Hepatocyte (in vitro differentiated cells): ENCODE measurements around the gene STK39. TPM values are rescaled to one million over a fixed set of nuclear protein-coding genes. Genes with fewer than 3 reads are reported as not detected.

Experiments used
- DNase-seq: peaks from one replicate; pipeline ENCODE4 v3.0.0-alpha.2; 2016; ENCODE audit warnings: low spot score
- H2AFZ ChIP-seq: fragments of 200-600 bp; sonication (generic); 2 replicates; pipeline ENCODE4 v1.6.0; 2016; ENCODE audit warnings: antibody characterized with exemption, mild to moderate bottlenecking
- H3K27ac ChIP-seq: fragments of 200-600 bp; sonication (generic); 2 replicates; pipeline ENCODE4 v1.5.1; 2016; ENCODE audit warnings: mild to moderate bottlenecking
- H3K27me3 ChIP-seq: fragments of 200-600 bp; sonication (generic); 2 replicates; pipeline ENCODE4 v1.6.1; 2016
- H3K36me3 ChIP-seq: fragments of 200-600 bp; sonication (generic); replicated peaks from 2 replicates; pipeline ENCODE4 v1.5.1; 2016; ENCODE audit warnings: low read depth; ENCODE audit not compliant: insufficient read depth
- H3K4me1 ChIP-seq: fragments of 200-600 bp; sonication (generic); 2 replicates; pipeline ENCODE4 v1.5.1; 2016; ENCODE audit warnings: mild to moderate bottlenecking, moderate library complexity; ENCODE audit not compliant: insufficient read depth
- H3K4me2 ChIP-seq: fragments of 200-600 bp; sonication (generic); 2 replicates; pipeline ENCODE4 v1.6.0; 2016
- H3K4me3 ChIP-seq: fragments of 200-600 bp; sonication (generic); 2 replicates; pipeline ENCODE4 v1.5.1; 2016; ENCODE audit warnings: mild to moderate bottlenecking
- H3K79me2 ChIP-seq: fragments of 200-600 bp; sonication (generic); 2 replicates; pipeline ENCODE4 v1.6.0; 2017; ENCODE audit warnings: mild to moderate bottlenecking
- H3K9me2 ChIP-seq: fragments of 200-600 bp; sonication (generic); replicated peaks from 2 replicates; pipeline ENCODE4 v1.6.0; 2017; ENCODE audit warnings: mild to moderate bottlenecking; ENCODE audit not compliant: insufficient read depth
- H3K9me3 ChIP-seq: fragments of 200-600 bp; sonication (generic); 2 replicates; pipeline ENCODE4 v1.5.1; 2016; ENCODE audit warnings: low read depth, mild to moderate bottlenecking
- H4K20me1 ChIP-seq: fragments of 200-600 bp; sonication (generic); 2 replicates; pipeline ENCODE4 v1.6.0; 2016; ENCODE audit warnings: mild to moderate bottlenecking; ENCODE audit not compliant: insufficient read depth, poor library complexity, severe bottlenecking
- EZH2 ChIP-seq: fragments of 200-600 bp; sonication (generic); IDR thresholded peaks from 2 replicates; pipeline ENCODE4 v1.6.1; 2016; ENCODE audit warnings: antibody characterized with exemption, mild to moderate bottlenecking, borderline replicate concordance
- EZH2phosphoT487 ChIP-seq: fragments of 200-600 bp; sonication (generic); IDR thresholded peaks from one replicate; pipeline ENCODE4 v1.6.1; 2018; ENCODE audit warnings: antibody characterized with exemption, mild to moderate bottlenecking, low read depth, moderate library complexity; ENCODE audit not compliant: unreplicated experiment, severe bottlenecking
- WGBS: methylation state at CpG from one replicate; pipeline ENCODE4 v1.1.6; 2016; ENCODE audit warnings: low lambda C conversion rate; ENCODE audit errors: missing lambda C conversion rate; 5-methylcytosine and 5-hydroxymethylcytosine counted together
- polyA plus RNA-seq: library from polyadenylated mRNA; unstranded; fragments of >200 nt; fragmentation: Nextera tagmentation; extraction: Ambion mirVana; gene quantifications from 2 replicates; pipeline ENCODE4 v1.2.1, GENCODE V29; 2016
- total RNA-seq: library from RNA; depleted of rRNA; stranded (reverse); fragments of >200 nt; gene quantifications from 2 replicates; pipeline ENCODE4 v1.2.3, GENCODE V29; 2014
- TF ChIP-seq, protein P1 (sequence below): fragments of 200-600 bp; sonication (generic); IDR thresholded peaks from 2 replicates; pipeline ENCODE4 v1.5.1; 2016; ENCODE audit warnings: antibody characterized with exemption, mild to moderate bottlenecking; ENCODE audit not compliant: poor library complexity

Gene STK39
- total and polyA plus RNA-seq, 2 experiments from 2014 or later: 26.9 to 39.4 TPM

DNA sequence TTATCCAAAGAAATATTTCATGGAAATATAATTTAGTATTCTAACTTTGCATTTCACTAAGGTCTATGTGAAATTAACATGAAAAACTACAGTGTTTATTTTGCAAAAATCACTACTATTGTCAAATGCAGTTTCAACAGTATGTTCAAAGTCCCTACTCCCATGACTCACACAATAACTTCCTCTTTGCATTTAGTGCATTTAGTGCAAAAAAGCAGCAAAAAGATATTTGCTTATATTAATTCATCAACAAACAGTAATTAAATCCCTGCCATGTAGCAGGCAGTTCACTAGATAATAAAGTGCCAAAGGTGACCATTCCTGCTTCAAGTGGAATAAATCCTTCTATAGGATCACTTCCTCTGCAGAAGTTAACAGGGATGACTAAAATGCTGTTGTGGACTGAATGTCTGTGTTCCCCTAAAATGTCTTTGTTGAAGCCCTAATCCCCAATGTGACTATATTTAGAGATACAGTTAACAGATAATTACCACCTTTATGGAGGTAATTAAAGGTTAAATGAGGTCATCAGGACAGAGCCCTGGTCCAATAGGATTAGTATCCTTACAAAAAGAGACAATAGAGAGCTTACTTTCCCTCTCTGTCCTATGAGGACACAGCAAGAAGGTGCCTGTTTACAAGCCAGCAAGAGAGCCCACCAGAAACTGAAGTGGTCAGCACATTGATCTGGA lies 61.7 kb downstream of the STK39 start:
- Histone ChIP-seq H3K4me3 (no peak overlapping the region), H2AFZ (no peak overlapping the region), H3K27ac (peak overlapping the region; percentile 3), H3K4me1 (peaks cover 6% of the 10 kb centered on the region), H3K9me2 (no peaks in the 10 kb centered on the region), H3K4me2 (peak overlapping the region; percentile 0), H3K9me3 (no peaks in the 10 kb centered on the region), H3K79me2 (peaks cover 72% of the 10 kb centered on the region), H4K20me1 (peaks cover 4% of the 10 kb centered on the region), H3K27me3 (no peaks in the 10 kb centered on the region), H3K36me3 (no peaks in the 10 kb centered on the region)
- TF ChIP-seq EZH2phosphoT487 (no peak), EZH2 (no peak)
- TF ChIP-seq, protein P1, sequence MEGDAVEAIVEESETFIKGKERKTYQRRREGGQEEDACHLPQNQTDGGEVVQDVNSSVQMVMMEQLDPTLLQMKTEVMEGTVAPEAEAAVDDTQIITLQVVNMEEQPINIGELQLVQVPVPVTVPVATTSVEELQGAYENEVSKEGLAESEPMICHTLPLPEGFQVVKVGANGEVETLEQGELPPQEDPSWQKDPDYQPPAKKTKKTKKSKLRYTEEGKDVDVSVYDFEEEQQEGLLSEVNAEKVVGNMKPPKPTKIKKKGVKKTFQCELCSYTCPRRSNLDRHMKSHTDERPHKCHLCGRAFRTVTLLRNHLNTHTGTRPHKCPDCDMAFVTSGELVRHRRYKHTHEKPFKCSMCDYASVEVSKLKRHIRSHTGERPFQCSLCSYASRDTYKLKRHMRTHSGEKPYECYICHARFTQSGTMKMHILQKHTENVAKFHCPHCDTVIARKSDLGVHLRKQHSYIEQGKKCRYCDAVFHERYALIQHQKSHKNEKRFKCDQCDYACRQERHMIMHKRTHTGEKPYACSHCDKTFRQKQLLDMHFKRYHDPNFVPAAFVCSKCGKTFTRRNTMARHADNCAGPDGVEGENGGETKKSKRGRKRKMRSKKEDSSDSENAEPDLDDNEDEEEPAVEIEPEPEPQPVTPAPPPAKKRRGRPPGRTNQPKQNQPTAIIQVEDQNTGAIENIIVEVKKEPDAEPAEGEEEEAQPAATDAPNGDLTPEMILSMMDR: no peak
- DNase-seq: no peak

DNA sequence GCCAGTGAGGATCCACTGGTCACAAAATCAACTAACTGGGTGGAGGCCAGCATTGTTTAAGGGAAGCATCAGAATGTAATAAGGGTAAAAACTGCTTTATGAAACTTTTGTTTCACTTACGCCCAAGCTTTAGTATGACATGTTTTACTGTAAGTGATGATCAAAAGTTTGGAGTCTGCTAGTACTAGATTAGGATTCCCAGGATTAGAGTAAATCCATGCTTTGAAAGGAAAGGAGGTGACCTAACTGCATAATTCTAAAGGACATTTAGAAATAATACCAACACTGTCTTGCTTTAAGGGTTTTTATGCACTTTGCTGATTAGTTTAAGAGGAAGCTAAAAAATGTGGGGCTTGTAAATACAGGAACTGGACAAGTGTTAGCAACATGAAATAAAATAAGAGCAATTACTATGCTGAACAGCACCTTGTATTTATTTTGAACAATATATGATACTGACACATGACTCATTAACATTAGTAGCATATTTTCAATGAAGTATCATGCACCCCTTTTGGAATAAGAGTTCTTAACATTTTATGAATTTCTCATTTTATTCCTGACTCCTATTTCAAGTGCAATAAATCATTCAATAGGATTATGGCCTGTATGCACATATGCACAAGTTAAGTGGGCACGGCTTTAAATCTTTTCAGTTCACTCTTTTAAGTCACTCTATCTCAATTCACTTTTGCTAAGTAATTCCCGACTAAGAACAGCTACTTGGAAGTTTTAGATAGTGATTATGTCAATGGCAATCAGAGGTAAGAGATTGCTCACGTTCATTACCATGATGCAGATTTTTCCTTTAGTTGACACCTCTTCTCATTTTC lies 62.5 kb downstream of the STK39 start:
- no peak overlapping the region for H2AFZ ChIP-seq
- H3K4me3 ChIP-seq: no peak overlapping the region
- no peaks in the 10 kb centered on the region for H3K27me3 ChIP-seq
- peaks cover 4% of the 10 kb centered on the region for H4K20me1 ChIP-seq
- no peaks in the 10 kb centered on the region for H3K9me2 ChIP-seq
- peak overlapping the region; percentile 3 for H3K27ac ChIP-seq
- 58% methylated on average over 4 of the region's 4 CpGs for WGBS
- H3K4me1 ChIP-seq: peaks cover under 1% of the 10 kb centered on the region
- DNase-seq: no peak
- TF ChIP-seq EZH2phosphoT487 (no peak), EZH2 (no peak)
- TF ChIP-seq, protein P1: no peak
- no peaks in the 10 kb centered on the region for H3K36me3 ChIP-seq
- peak overlapping the region; percentile 0 for H3K4me2 ChIP-seq
- H3K9me3 ChIP-seq: no peaks in the 10 kb centered on the region
- peaks cover 73% of the 10 kb centered on the region for H3K79me2 ChIP-seq

DNA sequence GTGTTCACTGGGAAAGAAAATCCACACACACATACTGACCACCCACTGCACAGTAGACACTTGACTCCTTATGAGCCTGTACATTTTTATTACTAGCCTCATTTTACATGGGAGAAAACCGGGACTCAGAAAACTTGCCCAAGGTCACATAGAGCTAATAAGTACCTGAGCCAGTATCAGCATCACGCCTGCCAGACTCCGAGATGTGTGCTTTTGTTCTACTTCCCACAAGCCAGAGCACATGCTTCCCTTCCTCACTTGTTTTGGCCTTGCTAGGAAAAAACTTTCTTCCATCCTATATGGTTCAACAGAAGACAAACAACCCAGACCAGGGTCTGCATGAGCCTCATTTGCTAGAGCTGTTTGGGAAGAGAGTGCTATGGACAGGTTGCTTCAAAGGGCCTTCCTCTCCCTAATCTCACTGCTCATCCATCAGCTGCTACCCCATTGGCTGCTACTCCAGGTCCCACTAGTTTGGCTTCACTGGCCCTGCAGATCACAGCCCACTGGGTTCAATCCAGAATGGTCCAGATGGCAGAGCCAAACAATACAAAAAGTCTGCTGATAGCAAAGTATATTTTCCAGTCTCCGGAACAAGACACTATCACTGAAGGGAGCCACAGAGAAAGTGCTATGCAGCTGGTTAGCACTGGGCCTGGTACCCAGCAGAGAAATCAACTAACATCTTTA lies 63.9 kb downstream of the STK39 start:
- Histone ChIP-seq H2AFZ (no peak overlapping the region), H3K9me2 (no peaks in the 10 kb centered on the region), H3K4me3 (no peak overlapping the region), H3K79me2 (peaks cover 71% of the 10 kb centered on the region), H3K36me3 (no peaks in the 10 kb centered on the region), H3K9me3 (no peaks in the 10 kb centered on the region), H3K4me1 (no peaks in the 10 kb centered on the region), H3K27me3 (no peaks in the 10 kb centered on the region), H3K27ac (no peak overlapping the region), H3K4me2 (no peak overlapping the region), H4K20me1 (peaks cover 4% of the 10 kb centered on the region)
- DNase-seq: no peak
- WGBS: 64% methylated on average over 4 of the region's 4 CpGs
- TF ChIP-seq EZH2 (no peak), EZH2phosphoT487 (no peak)
- TF ChIP-seq, protein P1: no peak
